ENCODE results near the gene DLEU7. TPM values are rescaled to one million over a fixed set of nuclear protein-coding genes. Genes with fewer than 3 reads are reported as not detected.

Gene DLEU7
- not detected in 2 replicates for total RNA-seq

DNA sequence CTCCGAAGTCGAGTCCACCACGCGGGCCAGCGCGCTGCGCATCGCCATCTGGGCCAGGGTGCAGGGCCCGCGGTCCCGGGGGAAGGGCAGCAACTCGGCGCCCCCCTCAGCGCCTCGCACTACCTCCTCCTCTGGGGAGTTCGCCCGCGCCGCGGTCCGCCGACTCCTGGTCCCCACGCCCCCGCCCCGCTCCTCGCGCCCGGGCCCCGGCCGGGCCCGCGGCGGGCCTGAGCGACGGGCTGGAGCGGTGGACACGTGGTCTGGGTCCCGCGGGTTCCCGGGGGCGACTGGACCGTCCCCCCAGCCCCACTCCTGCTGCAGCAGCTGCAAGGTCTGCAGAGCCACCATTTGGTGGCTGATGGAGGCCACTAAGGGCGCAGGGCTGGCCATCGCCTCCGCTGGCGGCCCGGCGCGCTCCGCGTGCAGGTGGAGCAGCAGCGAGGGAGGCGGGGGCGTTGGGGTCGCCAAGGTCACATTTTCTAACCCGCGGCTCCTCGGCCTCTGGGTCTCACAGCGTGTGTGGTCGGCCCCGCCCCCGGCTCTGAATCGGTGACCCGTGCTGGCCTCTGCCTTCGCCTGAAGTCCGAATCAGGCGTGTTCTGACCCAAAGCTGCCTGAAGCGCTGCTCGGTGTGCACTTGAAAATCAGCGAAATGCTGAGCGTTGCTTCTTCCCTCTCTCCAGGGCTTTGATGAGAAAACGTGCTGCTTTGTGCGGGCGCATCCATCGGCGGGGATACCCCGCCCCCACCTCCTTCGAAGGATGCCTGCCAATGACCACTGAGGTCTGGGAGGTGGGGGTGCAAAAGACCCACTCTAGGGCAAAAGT lies at the start of gene DLEU7:
Gene DLEU7 (minus strand): TSS at position 436 of the 827 bp plus-strand sequence. CDS start 46 bp downstream, at position 390.

Other genes with a start within 250 kb of the DLEU7 start
- gene RNASEH2B, start 66.1 kb upstream of the DLEU7 start, total RNA-seq: 28.3 and 30.3 TPM in 2 replicates

Measured in hair follicular keratinocyte (primary cell).